Measurements from ENCODE around the gene GYS1.
A peak's percentile ranks its signal among the peaks of the same experiment; 100 is the strongest.

The GYS1 gene

DNA sequence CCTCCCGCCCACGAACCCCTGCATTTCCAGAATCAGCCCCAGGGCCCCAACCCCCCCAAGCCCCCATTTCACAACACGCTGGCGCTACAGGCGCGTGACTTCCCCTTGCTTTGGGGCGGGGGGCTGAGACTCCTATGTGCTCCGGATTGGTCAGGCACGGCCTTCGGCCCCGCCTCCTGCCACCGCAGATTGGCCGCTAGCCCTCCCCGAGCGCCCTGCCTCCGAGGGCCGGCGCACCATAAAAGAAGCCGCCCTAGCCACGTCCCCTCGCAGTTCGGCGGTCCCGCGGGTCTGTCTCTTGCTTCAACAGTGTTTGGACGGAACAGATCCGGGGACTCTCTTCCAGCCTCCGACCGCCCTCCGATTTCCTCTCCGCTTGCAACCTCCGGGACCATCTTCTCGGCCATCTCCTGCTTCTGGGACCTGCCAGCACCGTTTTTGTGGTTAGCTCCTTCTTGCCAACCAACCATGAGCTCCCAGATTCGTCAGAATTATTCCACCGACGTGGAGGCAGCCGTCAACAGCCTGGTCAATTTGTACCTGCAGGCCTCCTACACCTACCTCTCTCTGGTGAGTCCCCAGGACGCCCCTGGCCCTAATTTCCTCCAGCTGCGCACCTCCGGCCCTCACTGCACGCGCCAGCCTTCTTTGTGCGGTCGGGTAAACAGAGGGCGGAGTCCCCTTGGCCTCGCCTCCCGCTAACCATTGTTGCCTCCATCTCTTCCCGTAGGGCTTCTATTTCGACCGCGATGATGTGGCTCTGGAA lies 27.9 kb downstream of the GYS1 start, which contains the start of gene FTL (continued):
- TF ChIP-seq ZNF585B (tag by site-specific recombination; IDR thresholded peaks at IDR 0.05) (no peak), ZNF280C (tag by site-specific recombination; IDR thresholded peaks at IDR 0.05) (no peak), ZNF221 (tag by site-specific recombination; IDR thresholded peaks at IDR 0.05; ENCODE audit: borderline replicate concordance) (no peak), GLI2 (tag by site-specific recombination; IDR thresholded peaks at IDR 0.05; ENCODE audit: borderline replicate concordance, low read depth) (no peak), ZNF623 (tag by site-specific recombination; IDR thresholded peaks at IDR 0.05) (no peak; the same call in 1 of the 2 replicates), ZNF555 (tag by site-specific recombination; conservative IDR thresholded peaks at IDR 0.05) (no peak), ZBTB11 (tag by site-specific recombination; conservative IDR thresholded peaks at IDR 0.05; ENCODE audit: low read depth) (peak; percentile 60), BCL11B (tag by site-specific recombination; IDR thresholded peaks at IDR 0.05; ENCODE audit: low read depth) (peak; percentile 69; the same call in 1 of the 2 replicates), ZFP69B (tag by site-specific recombination; IDR thresholded peaks at IDR 0.05) (peak; percentile 76; the same call in 1 of the 2 replicates), HOXC10 (CRISPR knock-in tag; IDR thresholded peaks at IDR 0.05) (no peak), ZNF670 (tag by site-specific recombination; IDR thresholded peaks at IDR 0.05; ENCODE audit: low read depth) (no peak), ZNF768 (tag by site-specific recombination; IDR thresholded peaks at IDR 0.05) (no peak), ATF2 (tag by site-specific recombination; IDR thresholded peaks at IDR 0.05; ENCODE audit: low read depth) (no peak), ZIC2 (tag by site-specific recombination; IDR thresholded peaks at IDR 0.05) (no peak), KLF16 (tag by site-specific recombination; IDR thresholded peaks at IDR 0.05) (peak; percentile 89; the same call in 1 of the 2 replicates), ZNF596 (tag by site-specific recombination; IDR thresholded peaks at IDR 0.05) (no peak), ZNF518A (tag by site-specific recombination; conservative IDR thresholded peaks at IDR 0.05; ENCODE audit: low read depth) (no peak), ZNF473 (tag by site-specific recombination; IDR thresholded peaks at IDR 0.05) (no peak), ZNF350 (tag by site-specific recombination; IDR thresholded peaks at IDR 0.05) (no peak)
- TF ChIP-seq, protein P1, sequence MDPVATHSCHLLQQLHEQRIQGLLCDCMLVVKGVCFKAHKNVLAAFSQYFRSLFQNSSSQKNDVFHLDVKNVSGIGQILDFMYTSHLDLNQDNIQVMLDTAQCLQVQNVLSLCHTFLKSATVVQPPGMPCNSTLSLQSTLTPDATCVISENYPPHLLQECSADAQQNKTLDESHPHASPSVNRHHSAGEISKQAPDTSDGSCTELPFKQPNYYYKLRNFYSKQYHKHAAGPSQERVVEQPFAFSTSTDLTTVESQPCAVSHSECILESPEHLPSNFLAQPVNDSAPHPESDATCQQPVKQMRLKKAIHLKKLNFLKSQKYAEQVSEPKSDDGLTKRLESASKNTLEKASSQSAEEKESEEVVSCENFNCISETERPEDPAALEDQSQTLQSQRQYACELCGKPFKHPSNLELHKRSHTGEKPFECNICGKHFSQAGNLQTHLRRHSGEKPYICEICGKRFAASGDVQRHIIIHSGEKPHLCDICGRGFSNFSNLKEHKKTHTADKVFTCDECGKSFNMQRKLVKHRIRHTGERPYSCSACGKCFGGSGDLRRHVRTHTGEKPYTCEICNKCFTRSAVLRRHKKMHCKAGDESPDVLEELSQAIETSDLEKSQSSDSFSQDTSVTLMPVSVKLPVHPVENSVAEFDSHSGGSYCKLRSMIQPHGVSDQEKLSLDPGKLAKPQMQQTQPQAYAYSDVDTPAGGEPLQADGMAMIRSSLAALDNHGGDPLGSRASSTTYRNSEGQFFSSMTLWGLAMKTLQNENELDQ (tag by site-specific recombination; IDR thresholded peaks at IDR 0.05; ENCODE audit: low read depth): no peak

Measured in HEK293 (cell line).